Body of pancreas (tissue), 4 donors: Measurements from ENCODE around the gene KMT2C. TPM values are rescaled to one million over a fixed set of nuclear protein-coding genes. Genes with fewer than 3 reads are reported as not detected.
"Not testable (repeated sequence)": the region's sequence is repeated elsewhere in the genome, so short reads cannot be mapped to it uniquely, and the experiment has no call there.

Experiments
- ATAC-seq: fragments of 150-250 bp; one replicate; pipeline ENCODE4 v1.9.1; 2016
- DNase-seq, 4 donors: peaks; one replicate each; pipeline ENCODE4 v3.0.0-alpha.2; 2019
- H3K27ac ChIP-seq, 4 donors: fragments of 200-600 bp; sonication (generic); 1 replicate in 3 of 4; 2 replicates in 1 of 4; pipeline versions ENCODE4 v1.5.1 to v1.6.1; 2016 to 2019; ENCODE audit warnings: mild to moderate bottlenecking in 1 of 4, mixed read lengths in 1 of 4, moderate library complexity in 1 of 4
- H3K27me3 ChIP-seq, 2 donors: fragments of 200-600 bp; sonication (generic); one replicate each; pipeline ENCODE4 v1.6.0; 2016; ENCODE audit warnings: mild to moderate bottlenecking in 1 of 2
- H3K36me3 ChIP-seq, 2 donors: fragments of 200-600 bp; sonication (generic); replicated peaks in 1 of 2; 2 replicates each; pipeline ENCODE4 v1.5.1; 2016; ENCODE audit warnings: low read depth in 2 of 2; ENCODE audit not compliant: insufficient read depth in 1 of 2
- H3K4me1 ChIP-seq: fragments of 200-600 bp; sonication (generic); one replicate; pipeline ENCODE4 v1.6.0; 2016
- H3K4me3 ChIP-seq, 2 donors: fragments of 200-600 bp; sonication (generic); 1 replicate in 1 of 2; 2 replicates in 1 of 2; pipeline ENCODE4 v1.5.1; 2016 to 2019
- H3K9me3 ChIP-seq, 3 donors: fragments of 200-600 bp; sonication (generic); 1 replicate in 2 of 3; 2 replicates in 1 of 3; pipeline ENCODE4 v1.5.1; 2016
- POLR2A ChIP-seq, 3 donors: fragments of 450-650 bp; IDR thresholded peaks; one replicate each; pipeline ENCODE4 v1.6.1; 2016; ENCODE audit warnings: antibody characterized with exemption in 3 of 3, mild to moderate bottlenecking in 2 of 3
- WGBS, 2 donors: methylation state at CpG; one replicate each; pipeline ENCODE4 v1.1.5; 2017; 5-methylcytosine and 5-hydroxymethylcytosine counted together
- intact Hi-C: fragments of 100-400 bp; cut with DNase I; formaldehyde crosslinking; loops from one replicate; pipeline ENCODE4 v1.15.1; 2023
- total RNA-seq, 2 donors: library from RNA; depleted of rRNA; stranded (reverse); fragments of >200 nt; gene quantifications; one replicate each; pipeline ENCODE4 v1.1.0, GENCODE V29; 2016
- TF ChIP-seq, protein P1 (sequence below), 7 experiments: fragments of 450-650 bp in 4 of 7; fragments of 200-600 bp in 3 of 7; sonication (generic) in 3 of 7; IDR thresholded peaks; one replicate each; pipeline ENCODE4 v1.5.1; 2016 to 2019; ENCODE audit warnings: antibody characterized with exemption in 7 of 7

Gene KMT2C
- total RNA-seq, 2 donors from 2014 or later = 58.9 to 71.5 TPM

DNA sequence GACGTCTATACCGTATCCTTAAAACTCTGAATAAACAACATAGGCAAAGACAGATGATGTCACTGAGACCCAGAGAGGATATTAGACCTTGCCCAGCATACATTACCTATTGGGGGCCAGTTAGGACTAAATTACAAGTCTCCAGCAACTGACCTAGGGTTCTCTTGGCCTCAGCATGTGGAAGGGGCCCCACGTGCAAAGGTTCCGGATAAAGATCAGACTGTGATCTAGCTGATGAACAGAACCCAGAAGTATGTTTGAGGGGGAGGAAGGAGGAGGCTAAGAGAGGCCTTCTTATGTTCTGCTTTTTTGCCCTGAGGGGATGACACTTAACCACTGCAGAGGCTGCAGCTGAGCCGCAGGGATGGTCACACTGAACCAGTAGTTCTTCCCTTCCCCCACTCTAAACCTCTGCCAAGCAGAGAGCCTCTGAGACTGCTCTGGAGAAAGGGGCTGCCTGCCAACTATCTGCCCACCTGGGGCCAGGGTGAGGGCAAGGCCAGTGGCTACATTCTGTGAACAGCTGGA lies 24.0 kb upstream of the KMT2C start:
- DNase-seq (peak; percentile 68 to 84 (median 80)), ATAC-seq (no peak)
- Histone ChIP-seq H3K27me3 (no peaks in the 10 kb centered on the region), H3K4me1 (peaks cover 29% of the 10 kb centered on the region), H3K4me3 (no peak overlapping the region), H3K27ac (peak overlapping the region; percentile 44 to 82 (median 73)), H3K9me3 (no peaks in the 10 kb centered on the region), H3K36me3 (no peaks in the 10 kb centered on the region)
- intact Hi-C loops = no loop called here
- TF ChIP-seq, protein P1, sequence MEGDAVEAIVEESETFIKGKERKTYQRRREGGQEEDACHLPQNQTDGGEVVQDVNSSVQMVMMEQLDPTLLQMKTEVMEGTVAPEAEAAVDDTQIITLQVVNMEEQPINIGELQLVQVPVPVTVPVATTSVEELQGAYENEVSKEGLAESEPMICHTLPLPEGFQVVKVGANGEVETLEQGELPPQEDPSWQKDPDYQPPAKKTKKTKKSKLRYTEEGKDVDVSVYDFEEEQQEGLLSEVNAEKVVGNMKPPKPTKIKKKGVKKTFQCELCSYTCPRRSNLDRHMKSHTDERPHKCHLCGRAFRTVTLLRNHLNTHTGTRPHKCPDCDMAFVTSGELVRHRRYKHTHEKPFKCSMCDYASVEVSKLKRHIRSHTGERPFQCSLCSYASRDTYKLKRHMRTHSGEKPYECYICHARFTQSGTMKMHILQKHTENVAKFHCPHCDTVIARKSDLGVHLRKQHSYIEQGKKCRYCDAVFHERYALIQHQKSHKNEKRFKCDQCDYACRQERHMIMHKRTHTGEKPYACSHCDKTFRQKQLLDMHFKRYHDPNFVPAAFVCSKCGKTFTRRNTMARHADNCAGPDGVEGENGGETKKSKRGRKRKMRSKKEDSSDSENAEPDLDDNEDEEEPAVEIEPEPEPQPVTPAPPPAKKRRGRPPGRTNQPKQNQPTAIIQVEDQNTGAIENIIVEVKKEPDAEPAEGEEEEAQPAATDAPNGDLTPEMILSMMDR (IDR thresholded peaks at IDR 0.05) = no peak
- TF ChIP-seq POLR2A (IDR thresholded peaks at IDR 0.05) = no peak
- 31 to 41% methylated on average over 5 of the region's 5 CpGs for WGBS, 2 donors

DNA sequence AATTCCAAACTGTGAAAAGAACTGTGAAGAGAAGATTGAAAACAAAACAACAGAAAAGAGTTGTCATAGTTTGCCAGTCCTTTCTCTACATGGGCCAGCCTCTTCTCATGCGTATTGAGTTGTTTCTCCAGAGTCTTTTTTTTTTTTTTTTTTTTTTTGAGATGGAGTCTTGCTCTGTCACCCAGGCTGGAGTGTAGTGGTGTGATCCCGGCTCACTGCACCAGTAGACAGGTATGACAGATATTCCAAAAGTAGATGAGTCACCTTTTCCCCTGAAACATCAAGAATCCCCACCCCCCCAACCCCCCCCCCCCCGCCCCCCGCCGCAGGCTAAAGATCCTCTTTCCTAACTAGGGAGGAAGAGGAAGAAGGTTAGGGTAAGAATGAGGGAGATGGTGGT lies 15.6 kb upstream of the KMT2C start:
- DNase-seq (no peak), ATAC-seq (no peak)
- Histone ChIP-seq H3K4me3 (no peak overlapping the region), H3K4me1 (no peaks in the 10 kb centered on the region), H3K27ac (no peak overlapping the region), H3K27me3 (no peaks in the 10 kb centered on the region), H3K9me3 (no peaks in the 10 kb centered on the region), H3K36me3 (no peaks in the 10 kb centered on the region)
- intact Hi-C loops = no loop called here
- 56 to 85% methylated on average over 3 to 5 of the region's 5 CpGs for WGBS, 2 donors
- TF ChIP-seq, protein P1 (IDR thresholded peaks at IDR 0.05) = no peak
- no peak for TF ChIP-seq POLR2A (IDR thresholded peaks at IDR 0.05)

DNA sequence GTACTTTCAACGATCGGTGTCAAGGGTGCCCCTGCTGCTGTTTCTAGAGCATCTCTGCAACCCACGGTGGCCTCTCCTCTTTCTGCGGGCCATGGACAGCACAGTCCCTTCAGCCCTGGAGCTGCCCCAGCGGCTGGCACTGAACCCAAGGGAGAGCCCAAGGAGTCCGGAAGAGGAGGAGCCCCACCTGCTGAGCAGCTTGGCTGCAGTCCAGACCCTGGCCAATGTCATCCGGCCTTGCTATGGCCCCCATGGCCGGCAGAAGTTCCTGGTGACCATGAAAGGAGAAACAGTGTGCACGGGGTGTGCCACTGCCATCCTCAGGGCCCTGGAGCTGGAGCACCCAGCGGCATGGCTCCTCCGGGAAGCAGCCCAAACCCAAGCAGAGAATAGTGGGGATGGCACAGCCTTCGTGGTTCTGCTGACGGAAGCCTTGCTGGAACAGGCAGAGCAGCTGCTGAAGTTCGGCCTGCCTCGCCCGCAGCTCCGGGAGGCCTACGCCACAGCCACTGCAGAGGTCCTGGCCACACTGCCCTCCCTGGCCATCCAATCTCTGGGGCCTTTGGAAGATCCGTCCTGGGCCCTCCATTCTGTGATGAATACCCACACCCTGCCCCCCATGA lies 9.7 kb upstream of the KMT2C start:
- not testable (repeated sequence) for ATAC-seq

DNA sequence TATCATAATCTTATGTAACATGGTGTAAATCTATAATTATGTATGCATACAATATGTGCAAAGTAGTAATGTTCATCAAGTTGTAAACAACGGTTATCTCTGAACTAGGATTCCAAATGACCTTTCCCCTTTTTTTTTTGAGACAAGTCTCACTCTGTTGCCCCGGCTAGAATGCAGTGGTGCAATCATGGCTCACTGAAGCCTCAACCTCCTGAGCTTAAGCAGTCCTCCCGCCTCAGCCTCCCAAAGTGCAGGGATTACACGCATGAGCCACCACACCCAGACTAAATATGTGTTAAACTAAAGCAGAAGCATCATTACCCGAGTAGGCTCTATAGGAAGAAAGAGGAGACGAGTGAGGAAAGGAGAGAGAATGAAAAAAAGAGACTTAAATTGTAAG lies 7.8 kb upstream of the KMT2C start:
- Histone ChIP-seq H3K4me3 (no peak overlapping the region), H3K4me1 (no peaks in the 10 kb centered on the region), H3K27ac (no peak overlapping the region), H3K9me3 (no peaks in the 10 kb centered on the region), H3K36me3 (no peaks in the 10 kb centered on the region), H3K27me3 (no peaks in the 10 kb centered on the region)
- 63 to 86% methylated on average over 6 of the region's 6 CpGs for WGBS, 2 donors
- DNase-seq = no peak
- intact Hi-C loops = no loop called here
- no peak for TF ChIP-seq POLR2A (IDR thresholded peaks at IDR 0.05)
- TF ChIP-seq, protein P1 (IDR thresholded peaks at IDR 0.05) = no peak
- no peak for ATAC-seq

More for the DNA sequence above, 9.7 kb upstream of the KMT2C start:
- DNase-seq, H3K4me1 ChIP-seq, H3K27ac ChIP-seq, H3K4me3 ChIP-seq, H3K27me3 ChIP-seq, H3K9me3 ChIP-seq, intact Hi-C loops, H3K36me3 ChIP-seq: not testable (repeated sequence)
- 86 to 100% methylated on average over 5 to 19 of the region's 19 CpGs for WGBS, 2 donors

DNA sequence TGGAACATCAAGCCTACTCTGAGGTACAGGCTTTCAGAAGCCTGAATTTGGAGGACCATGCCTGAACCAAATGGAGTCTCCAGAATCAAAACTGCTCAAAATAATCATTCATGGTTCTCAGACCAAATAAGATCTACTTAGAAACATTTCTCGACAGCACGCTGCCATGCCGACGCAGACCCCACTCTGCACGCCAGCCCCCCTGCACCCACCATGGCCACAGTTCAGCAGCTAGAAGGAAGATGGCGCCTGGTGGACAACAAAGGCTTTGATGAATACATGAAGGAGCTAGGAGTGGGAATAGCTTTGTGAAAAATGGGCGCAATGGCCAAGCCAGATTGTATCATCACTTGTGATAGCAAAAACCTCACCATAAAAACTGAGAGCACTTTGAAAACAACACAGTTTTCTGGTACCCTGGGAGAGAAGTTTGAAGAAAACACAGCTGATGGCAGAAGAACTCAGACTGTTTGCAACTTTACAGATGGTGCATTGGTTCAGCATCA lies 6.6 kb upstream of the KMT2C start:
- Histone ChIP-seq H3K4me1 (peaks cover under 1% of the 10 kb centered on the region), H3K27me3 (no peaks in the 10 kb centered on the region), H3K4me3 (no peak overlapping the region), H3K36me3 (no peaks in the 10 kb centered on the region), H3K9me3 (no peaks in the 10 kb centered on the region), H3K27ac (no peak overlapping the region)
- intact Hi-C loops = no loop called here
- ATAC-seq (no peak), DNase-seq (no peak)
- TF ChIP-seq, protein P1 (IDR thresholded peaks at IDR 0.05) = no peak
- no peak for TF ChIP-seq POLR2A (IDR thresholded peaks at IDR 0.05)
- 95 to 97% methylated on average over 7 of the region's 7 CpGs for WGBS, 2 donors

DNA sequence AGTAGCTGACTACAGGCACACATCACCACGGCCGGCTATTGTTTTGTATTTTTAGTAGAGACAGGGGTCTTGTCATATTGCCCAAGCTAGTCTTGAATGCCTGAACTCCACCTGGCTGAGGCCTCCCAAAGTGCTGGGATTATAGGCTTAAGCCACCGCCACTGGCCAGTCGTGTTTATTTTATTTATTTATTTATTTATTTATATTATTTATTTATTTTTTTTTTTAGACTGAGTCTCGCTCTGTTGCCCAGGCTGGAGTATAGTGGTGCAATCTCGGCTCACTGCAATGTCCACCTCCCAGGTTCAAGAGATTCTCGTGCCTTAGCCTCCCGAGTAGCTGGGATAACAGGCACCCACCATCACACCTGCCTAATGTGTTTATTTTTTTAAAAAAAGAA lies 6.0 kb upstream of the KMT2C start:
- WGBS, 2 donors = 89 to 91% methylated on average over 8 of the region's 8 CpGs
- H3K27me3 ChIP-seq, ATAC-seq, H3K9me3 ChIP-seq, intact Hi-C loops, H3K36me3 ChIP-seq, DNase-seq, H3K27ac ChIP-seq, H3K4me1 ChIP-seq, H3K4me3 ChIP-seq: not testable (repeated sequence)

DNA sequence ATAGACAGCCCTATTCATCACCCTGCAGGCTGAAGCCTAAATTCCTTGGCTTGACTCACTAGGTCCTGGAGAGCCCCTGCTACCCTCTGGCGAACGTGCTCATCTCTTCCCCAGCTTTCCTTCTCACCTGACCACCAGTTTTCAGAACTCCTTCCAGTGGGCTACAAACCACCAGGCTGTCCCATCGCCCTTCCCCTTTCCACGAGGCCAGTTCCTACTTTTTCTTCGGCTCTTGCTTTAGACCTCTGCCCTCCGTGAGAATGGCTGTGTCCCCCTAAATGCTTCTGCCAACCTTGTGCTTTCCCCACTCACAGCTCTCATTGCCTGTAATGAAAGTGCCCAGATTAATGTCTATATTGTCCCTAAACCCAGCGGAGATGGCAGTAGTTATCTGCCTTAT lies 5.4 kb upstream of the KMT2C start:
- ATAC-seq, intact Hi-C loops, H3K9me3 ChIP-seq, H3K27ac ChIP-seq, H3K4me1 ChIP-seq, H3K27me3 ChIP-seq, H3K4me3 ChIP-seq, H3K36me3 ChIP-seq, DNase-seq: not testable (repeated sequence)
- 76 to 81% methylated on average over 7 of the region's 7 CpGs for WGBS, 2 donors

DNA sequence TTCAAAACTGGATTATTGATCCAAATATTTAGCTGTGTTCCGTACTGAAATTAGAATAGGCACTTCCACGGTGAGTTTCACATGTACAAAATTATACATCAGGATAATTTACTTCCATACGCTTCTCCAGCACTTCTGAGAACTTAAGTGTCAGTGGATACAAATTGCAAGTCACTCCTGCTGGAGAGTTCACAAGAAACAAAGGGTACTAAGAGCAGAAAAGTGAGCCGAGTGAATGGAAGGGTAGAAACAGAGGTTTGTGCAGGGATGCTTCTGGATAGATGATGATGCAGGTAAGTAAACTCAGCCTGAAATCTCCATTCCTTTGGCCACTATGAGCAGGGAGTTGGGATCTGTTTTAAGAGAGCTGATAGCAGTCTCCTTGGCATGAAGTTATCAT lies 2.2 kb upstream of the KMT2C start:
- intact Hi-C loops, H3K36me3 ChIP-seq, H3K9me3 ChIP-seq, ATAC-seq, DNase-seq, H3K27me3 ChIP-seq, H3K4me3 ChIP-seq, H3K4me1 ChIP-seq, H3K27ac ChIP-seq: not testable (repeated sequence)
- WGBS, 2 donors = 57 to 65% methylated on average over 4 of the region's 4 CpGs
